Measurements from ENCODE around the gene GABPA. TPM values are rescaled to one million over a fixed set of nuclear protein-coding genes. Genes with fewer than 3 reads are reported as not detected.
A peak's percentile ranks its signal among the peaks of the same experiment; 100 is the strongest.

GABPA gene
- total and polyA plus RNA-seq, 2 donors, result 16.3 to 75.9 TPM

- H3K4me3 ChIP-seq (ENCODE audit: low read depth, low read length), result no peak overlapping the region
- H3K36me3 ChIP-seq (ENCODE audit: insufficient read depth), result peaks cover 6% of the 10 kb centered on the region
- DNase-seq (ENCODE audit: extremely low spot score), result no peak
- H3K4me1 ChIP-seq (ENCODE audit: insufficient read depth), result no peaks in the 10 kb centered on the region
- 82% methylated on average over 3 of the region's 3 CpGs for WGBS
- no peak overlapping the region for H3K27ac ChIP-seq (ENCODE audit: low read depth)
These were observed 12.8 kb upstream of the GABPA start for GRCh38 chr21:25721987-25722386.

DNA sequence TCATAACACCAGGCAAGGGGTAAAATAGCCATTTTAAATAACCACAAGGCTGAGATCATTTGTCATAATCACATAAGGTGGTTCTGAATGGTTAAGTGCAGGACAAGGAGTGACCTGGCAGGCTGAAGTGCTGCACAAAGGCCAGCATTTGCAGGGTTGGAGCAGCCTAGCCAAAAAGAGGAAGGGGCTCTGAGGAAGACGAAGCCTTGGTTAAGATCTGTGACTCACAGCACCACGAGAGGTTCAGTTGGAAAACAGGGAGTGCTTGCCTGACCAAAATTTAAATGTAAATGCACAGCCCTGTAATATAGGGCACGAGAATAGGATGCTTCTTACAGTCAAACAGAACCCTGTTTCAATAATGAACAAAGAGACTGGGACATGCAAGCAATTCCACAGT lies 12.1 kb upstream of the GABPA start:
- 79% methylated on average over 3 of the region's 3 CpGs for WGBS
- H3K4me1 ChIP-seq (ENCODE audit: insufficient read depth), result no peaks in the 10 kb centered on the region
- no peak overlapping the region for H3K27ac ChIP-seq (ENCODE audit: low read depth)
- H3K4me3 ChIP-seq (ENCODE audit: low read depth, low read length), result no peak overlapping the region
- peaks cover 6% of the 10 kb centered on the region for H3K36me3 ChIP-seq (ENCODE audit: insufficient read depth)
- no peak for DNase-seq (ENCODE audit: extremely low spot score)

- WGBS, result 88% methylated on average over 6 of the region's 6 CpGs
- no peak overlapping the region for H3K4me3 ChIP-seq (ENCODE audit: low read depth, low read length)
- peaks cover 3% of the 10 kb centered on the region for H3K36me3 ChIP-seq (ENCODE audit: insufficient read depth)
- H3K4me1 ChIP-seq (ENCODE audit: insufficient read depth), result peaks cover 2% of the 10 kb centered on the region
- no peak for DNase-seq (ENCODE audit: extremely low spot score)
- no peak overlapping the region for H3K27ac ChIP-seq (ENCODE audit: low read depth)
These were observed 2.5 kb upstream of the GABPA start for GRCh38 chr21:25732091-25732760.

DNA sequence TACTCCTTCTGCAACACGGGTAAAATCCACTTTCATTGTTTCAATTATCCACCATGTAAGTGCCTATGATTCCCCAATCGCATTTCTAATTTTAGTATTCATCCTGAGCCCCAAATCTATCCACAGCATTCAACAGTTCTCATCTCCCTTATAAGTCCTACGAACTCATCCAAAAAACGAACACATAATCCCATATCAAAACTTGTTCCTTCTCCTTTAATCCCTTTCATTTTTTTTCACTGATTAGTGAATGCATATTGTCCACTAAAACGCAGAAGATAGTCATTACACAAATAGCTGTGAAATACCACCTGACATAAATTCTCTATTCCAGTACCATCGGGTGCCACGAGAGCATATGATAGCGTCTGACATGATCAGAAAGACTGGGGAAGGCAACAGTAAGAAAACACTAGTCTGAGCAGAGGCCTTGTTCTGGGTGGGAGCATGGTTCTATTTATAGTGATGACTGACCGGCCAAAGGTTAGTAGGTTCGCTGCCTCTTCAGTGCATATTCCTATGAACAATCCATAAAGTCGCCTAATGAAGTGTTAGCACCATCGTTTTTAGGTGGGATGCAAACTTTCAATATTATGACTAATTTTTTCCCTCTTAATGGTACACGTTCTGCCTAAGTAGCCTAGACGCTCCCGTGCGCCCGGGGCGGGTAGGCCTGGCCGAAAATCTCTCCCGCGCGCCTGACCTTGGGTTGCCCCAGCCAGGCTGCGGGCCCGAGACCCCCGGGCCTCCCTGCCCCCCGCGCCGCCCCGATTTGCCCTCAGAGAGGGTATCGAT lies 716 bp upstream of the GABPA start:
- Histone ChIP-seq H3K36me3 (ENCODE audit: insufficient read depth) (no peaks in the 10 kb centered on the region), H3K4me1 (ENCODE audit: insufficient read depth) (peaks cover 2% of the 10 kb centered on the region), H3K4me3 (ENCODE audit: low read depth, low read length) (peak overlapping the region; percentile 85), H3K27ac (ENCODE audit: low read depth) (peak overlapping the region; percentile 92)
- 4% methylated on average over 30 of the region's 30 CpGs for WGBS
- DNase-seq (ENCODE audit: extremely low spot score), result no peak

DNA sequence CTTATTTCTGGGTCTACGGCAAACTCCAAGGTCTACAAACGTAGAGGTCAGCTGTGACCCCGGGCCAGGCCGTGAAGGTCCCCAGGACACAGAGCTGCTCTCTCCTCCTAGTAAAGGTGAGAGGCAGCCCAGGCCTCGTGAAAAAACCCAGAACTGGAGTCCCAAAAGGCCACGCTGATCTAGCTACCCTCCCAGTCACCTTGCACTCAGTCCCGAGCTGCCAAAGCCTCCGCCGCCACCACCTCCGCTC lies 193 bp upstream of the GABPA start:
- Histone ChIP-seq H3K36me3 (ENCODE audit: insufficient read depth) (no peaks in the 10 kb centered on the region), H3K27ac (ENCODE audit: low read depth) (peak overlapping the region; percentile 92), H3K4me1 (ENCODE audit: insufficient read depth) (peaks cover 2% of the 10 kb centered on the region), H3K4me3 (ENCODE audit: low read depth, low read length) (peak overlapping the region; percentile 85)
- DNase-seq (ENCODE audit: extremely low spot score), result no peak
- under 1% methylated on average over 10 of the region's 10 CpGs for WGBS

DNA sequence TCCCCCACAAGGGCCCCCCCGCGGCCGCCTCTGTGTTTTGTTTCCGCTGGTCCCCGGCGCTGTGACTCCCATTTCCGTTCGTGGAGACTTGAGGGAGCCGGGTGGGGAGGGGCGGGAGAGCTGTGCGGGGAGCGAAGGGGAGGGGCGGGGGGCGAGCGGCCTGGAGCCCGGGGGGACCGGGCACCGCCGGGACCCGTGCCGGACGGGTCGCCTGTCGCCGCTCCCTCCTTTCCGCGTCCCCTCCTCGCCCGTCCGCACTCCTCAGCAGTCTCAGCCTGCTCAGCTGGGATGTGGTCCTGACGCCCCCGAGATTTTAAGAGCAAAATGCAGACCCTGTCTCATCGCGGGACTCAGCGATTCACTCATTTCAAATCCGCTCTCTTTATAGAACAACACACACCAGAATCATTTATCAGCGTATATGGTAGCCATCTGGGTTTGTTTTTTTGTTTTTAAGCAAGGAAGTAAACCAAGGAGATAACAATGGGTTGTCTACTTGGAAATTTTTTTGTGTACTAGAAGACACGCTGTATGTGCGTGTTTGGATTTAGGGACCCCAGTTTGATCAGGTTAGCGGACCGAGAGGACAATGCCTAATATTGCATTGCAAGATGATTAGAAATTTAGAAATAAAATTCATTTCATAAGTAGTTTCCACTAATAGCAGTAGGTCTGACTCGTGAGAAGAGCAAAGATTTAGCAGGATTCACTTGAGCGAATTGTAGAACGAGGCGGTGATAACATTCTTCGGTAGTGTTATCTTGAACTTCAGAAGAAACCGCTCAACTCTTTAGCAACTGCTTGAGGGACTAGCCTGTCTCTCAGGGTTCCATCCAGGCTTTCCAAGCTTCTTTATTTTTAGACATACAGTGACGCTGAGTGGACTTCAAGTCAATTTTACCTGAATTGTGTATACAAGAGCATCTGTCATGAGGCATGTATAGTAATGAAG lies 1.1 kb downstream of the GABPA start:
- Histone ChIP-seq H3K4me1 (ENCODE audit: insufficient read depth) (peaks cover 2% of the 10 kb centered on the region), H3K27ac (ENCODE audit: low read depth) (peak overlapping the region; percentile 95)
- DNase-seq (ENCODE audit: extremely low spot score), result peak; percentile 68

DNA sequence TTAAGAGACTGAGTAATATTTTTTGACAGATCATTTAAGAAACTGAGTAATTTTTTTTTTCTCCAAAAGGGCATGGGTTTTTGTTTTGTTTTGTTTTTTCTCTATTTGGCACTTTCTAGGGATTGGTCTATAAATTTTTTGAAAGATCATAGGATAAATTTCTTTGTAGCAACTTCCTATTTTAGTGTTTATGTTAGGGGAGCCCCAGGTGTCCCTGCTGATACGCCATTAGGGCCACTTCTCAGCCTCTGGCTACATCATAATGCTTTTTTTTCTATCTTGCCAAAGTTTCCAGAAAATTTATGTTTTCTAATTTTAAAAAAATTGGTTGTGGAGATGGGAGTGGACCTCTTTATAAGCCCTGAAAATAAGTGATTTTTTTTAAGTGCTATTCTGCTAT lies 2.6 kb downstream of the GABPA start:
- H3K4me1 ChIP-seq (ENCODE audit: insufficient read depth), result no peaks in the 10 kb centered on the region
- H3K36me3 ChIP-seq (ENCODE audit: insufficient read depth), result no peaks in the 10 kb centered on the region
- no peak overlapping the region for H3K27ac ChIP-seq (ENCODE audit: low read depth)
- WGBS, result 69% methylated on average over 1 of the region's 1 CpG
- no peak overlapping the region for H3K4me3 ChIP-seq (ENCODE audit: low read depth, low read length)
- no peak for DNase-seq (ENCODE audit: extremely low spot score)

More for the DNA sequence above, 1.1 kb downstream of the GABPA start:
- under 1% methylated on average over 48 of the region's 48 CpGs for WGBS
- H3K36me3 ChIP-seq (ENCODE audit: insufficient read depth), result no peaks in the 10 kb centered on the region
- H3K4me3 ChIP-seq (ENCODE audit: low read depth, low read length), result peak overlapping the region; percentile 85

- 95% methylated on average over 3 of the region's 3 CpGs for WGBS
These were observed 8.1 kb downstream of the GABPA start for GRCh38 chr21:25742900-25743299.

GRCh38 chr21:25744854-25745253 lies 10.1 kb downstream of the GABPA start:
- Histone ChIP-seq H3K4me3 (ENCODE audit: low read depth, low read length) (no peak overlapping the region), H3K36me3 (ENCODE audit: insufficient read depth) (no peaks in the 10 kb centered on the region), H3K27ac (ENCODE audit: low read depth) (no peak overlapping the region), H3K4me1 (ENCODE audit: insufficient read depth) (no peaks in the 10 kb centered on the region)
- 98% methylated on average over 2 of the region's 2 CpGs for WGBS
- no peak for DNase-seq (ENCODE audit: extremely low spot score)

More at GRCh38 chr21:25742900-25743299, 8.1 kb downstream of the GABPA start:
- no peaks in the 10 kb centered on the region for H3K36me3 ChIP-seq (ENCODE audit: insufficient read depth)
- H3K4me1 ChIP-seq (ENCODE audit: insufficient read depth), result no peaks in the 10 kb centered on the region
- DNase-seq (ENCODE audit: extremely low spot score), result no peak
- no peak overlapping the region for H3K4me3 ChIP-seq (ENCODE audit: low read depth, low read length)
- H3K27ac ChIP-seq (ENCODE audit: low read depth), result no peak overlapping the region

DNA sequence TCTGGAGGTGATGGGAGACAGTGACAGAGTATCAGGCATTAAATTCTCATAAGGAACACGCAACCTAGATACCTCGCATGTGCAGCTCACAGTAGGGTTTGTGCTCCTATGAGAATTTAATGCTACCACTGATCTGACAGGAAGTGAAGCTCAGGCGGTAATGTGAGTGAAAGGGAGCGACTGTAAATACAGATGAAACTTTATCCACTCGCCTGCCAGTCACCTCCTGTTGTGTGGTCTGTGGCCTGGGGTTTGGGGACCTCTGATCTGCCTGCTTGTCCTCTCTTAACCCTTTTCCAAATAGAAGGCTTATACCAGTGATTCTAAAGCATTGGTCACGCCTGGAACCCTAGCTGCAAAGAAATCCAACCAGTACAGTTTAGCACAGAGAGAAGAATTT lies 15.3 kb downstream of the GABPA start:
- 83% methylated on average over 6 of the region's 6 CpGs for WGBS
- H3K36me3 ChIP-seq (ENCODE audit: insufficient read depth), result peaks cover 1% of the 10 kb centered on the region

DNA sequence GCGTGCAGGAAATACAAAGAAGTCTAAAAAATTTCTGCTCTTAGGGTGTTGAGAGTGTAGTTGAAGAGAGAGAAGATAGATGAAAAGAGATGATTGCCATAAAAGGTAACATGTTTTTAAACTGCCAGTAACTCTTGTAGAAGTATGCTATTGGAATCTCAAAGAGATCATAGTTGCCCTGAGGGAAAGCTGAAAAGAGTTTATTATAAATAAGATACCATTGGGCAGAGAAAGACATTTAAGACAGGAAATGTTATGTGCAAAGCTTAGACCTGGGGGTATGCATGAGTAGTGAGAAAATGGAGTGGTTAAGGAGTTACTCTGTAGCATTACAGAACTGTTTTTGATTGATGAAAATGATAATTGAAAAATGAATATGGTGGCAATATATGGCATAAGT lies 17.6 kb downstream of the GABPA start:
- no peak for DNase-seq (ENCODE audit: extremely low spot score)
- 94% methylated on average over 1 of the region's 1 CpG for WGBS
- no peaks in the 10 kb centered on the region for H3K4me1 ChIP-seq (ENCODE audit: insufficient read depth)

More for the DNA sequence above, 15.3 kb downstream of the GABPA start:
- H3K4me3 ChIP-seq (ENCODE audit: low read depth, low read length), result no peak overlapping the region
- no peak overlapping the region for H3K27ac ChIP-seq (ENCODE audit: low read depth)
- no peaks in the 10 kb centered on the region for H3K4me1 ChIP-seq (ENCODE audit: insufficient read depth)
- DNase-seq (ENCODE audit: extremely low spot score), result no peak

DNA sequence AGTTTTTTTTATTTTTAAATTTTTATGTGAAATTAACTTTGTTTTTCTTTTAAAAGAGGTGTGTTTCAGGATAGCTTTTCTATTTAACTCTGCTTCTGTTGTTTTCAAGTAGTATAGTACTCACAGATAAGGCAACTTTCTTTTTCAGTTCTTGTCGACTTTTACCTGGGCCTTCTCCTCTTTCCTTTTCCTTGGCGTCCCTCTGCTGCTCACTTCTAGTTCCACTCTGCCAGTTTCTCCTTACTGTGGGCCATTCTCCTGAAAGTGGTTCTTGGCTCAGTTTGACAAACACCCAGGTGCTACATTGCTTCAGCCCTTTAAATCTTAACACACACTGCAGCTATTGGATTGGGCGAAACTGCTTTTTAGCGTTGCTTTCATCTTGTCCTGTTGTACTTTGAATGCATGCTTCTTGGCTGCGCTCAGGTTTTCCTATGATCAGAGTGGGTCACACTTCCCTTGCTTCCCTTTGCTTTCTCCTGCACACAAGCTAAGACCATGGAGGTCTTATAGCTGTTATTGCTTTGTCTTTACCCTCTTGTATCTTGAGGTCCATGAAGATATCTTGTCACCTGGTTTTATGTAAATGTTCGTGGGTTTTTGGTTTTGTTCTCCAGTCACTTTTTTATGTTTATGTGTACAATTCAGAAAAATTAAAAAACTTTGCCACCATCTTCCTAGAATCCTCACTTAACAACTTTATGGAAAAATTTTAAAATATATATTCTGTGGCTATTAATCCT lies 21.6 kb downstream of the GABPA start:
- no peak overlapping the region for H3K27ac ChIP-seq (ENCODE audit: low read depth)
- DNase-seq (ENCODE audit: extremely low spot score), result no peak
- WGBS, result 84% methylated on average over 6 of the region's 6 CpGs
- peaks cover 1% of the 10 kb centered on the region for H3K4me1 ChIP-seq (ENCODE audit: insufficient read depth)
- H3K4me3 ChIP-seq (ENCODE audit: low read depth, low read length), result no peak overlapping the region
- peaks cover 5% of the 10 kb centered on the region for H3K36me3 ChIP-seq (ENCODE audit: insufficient read depth)

More for the DNA sequence above, 17.6 kb downstream of the GABPA start:
- Histone ChIP-seq H3K27ac (ENCODE audit: low read depth) (no peak overlapping the region), H3K36me3 (ENCODE audit: insufficient read depth) (peaks cover 1% of the 10 kb centered on the region), H3K4me3 (ENCODE audit: low read depth, low read length) (no peak overlapping the region)

- H3K36me3 ChIP-seq (ENCODE audit: insufficient read depth), result peaks cover 5% of the 10 kb centered on the region
- no peak overlapping the region for H3K4me3 ChIP-seq (ENCODE audit: low read depth, low read length)
- no peak for DNase-seq (ENCODE audit: extremely low spot score)
- H3K4me1 ChIP-seq (ENCODE audit: insufficient read depth), result peaks cover 1% of the 10 kb centered on the region
- H3K27ac ChIP-seq (ENCODE audit: low read depth), result no peak overlapping the region
These were observed 22.8 kb downstream of the GABPA start for GRCh38 chr21:25757531-25757930.

All from urinary bladder (tissue), 4 donors.